ENCODE measurements around the gene USO1. TPM values are rescaled to one million over a fixed set of nuclear protein-coding genes. Genes with fewer than 3 reads are reported as not detected.

The USO1 gene
- total RNA-seq, 1 experiment from 2014 or later = 110 TPM

GRCh38 chr4:75722417-75722816 is 2.0 kb upstream of the USO1 start:
- no peak overlapping the region for H4K91ac ChIP-seq (ENCODE audit: insufficient read length, low read depth, low read length)
- H3K23me2 ChIP-seq (ENCODE audit: insufficient read length, low read depth, low read length, poor library complexity, severe bottlenecking) = no peaks in the 10 kb centered on the region
- H2BK12ac ChIP-seq (ENCODE audit: insufficient read length, low read depth, low read length) = no peak overlapping the region
- H2AFZ ChIP-seq (ENCODE audit: low read length) = no peak overlapping the region
- no peak overlapping the region for H3K56ac ChIP-seq (ENCODE audit: insufficient read length, low read depth, low read length)
- Mint-ChIP-seq H3K36me3 (ENCODE audit: insufficient read depth in 1 of 3, low read depth in 3 of 3) (peaks cover 12 to 27% (median 22%) of the 10 kb centered on the region in 3 experiments), H3K27me3 (ENCODE audit: low read depth) (no peaks in the 10 kb centered on the region), H3K4me3 (peak overlapping the region; percentile 63 to 99), H3K27ac (no peak overlapping the region; a peak in 1 of 7 replicates), H3K4me1 (peaks cover 41 to 44% of the 10 kb centered on the region in 2 experiments), H3K9me3 (no peaks in the 10 kb centered on the region)
- H3K4ac ChIP-seq (ENCODE audit: low read depth, low read length) = no peak overlapping the region
- H4K5ac ChIP-seq (ENCODE audit: insufficient read length, low read depth, low read length) = no peak overlapping the region
- peaks cover 36% of the 10 kb centered on the region for H3K79me2 ChIP-seq (ENCODE audit: insufficient read depth, low read length)
- H2BK5ac ChIP-seq (ENCODE audit: insufficient read length, low read length) = no peak overlapping the region
- H3K27me3 ChIP-seq (ENCODE audit: insufficient read depth, low read length) = no peaks in the 10 kb centered on the region
- H3K4me2 ChIP-seq (ENCODE audit: insufficient read depth, insufficient read length, low read length) = peak overlapping the region; percentile 100
- no peak overlapping the region for H3K9ac ChIP-seq (ENCODE audit: extremely low read depth, insufficient read length, low read length)
- peaks cover 2% of the 10 kb centered on the region; the same call in 1 of the 2 replicates for H3K4me1 ChIP-seq (ENCODE audit: insufficient read depth, low read length)
- DNase-seq = no peak
- H3K79me1 ChIP-seq (ENCODE audit: insufficient read depth, low read depth, low read length, poor library complexity, severe bottlenecking) = no peaks in the 10 kb centered on the region
- no peak overlapping the region for H2BK15ac ChIP-seq (ENCODE audit: low read depth, low read length)
- H3K9me3 ChIP-seq (ENCODE audit: control insufficient read depth, low read depth, low read length) = no peaks in the 10 kb centered on the region
- no peak overlapping the region for H3K18ac ChIP-seq (ENCODE audit: insufficient read length, low read depth, low read length)
- no peak overlapping the region for H2BK20ac ChIP-seq (ENCODE audit: low read depth, low read length, poor library complexity, severe bottlenecking)
- H4K8ac ChIP-seq (replicated peaks; ENCODE audit: insufficient read length, low read depth, low read length) = no peak overlapping the region
- H4K20me1 ChIP-seq (ENCODE audit: control insufficient read depth, insufficient read depth, insufficient read length) = no peaks in the 10 kb centered on the region
- WGBS (ENCODE audit: extremely low coverage, insufficient read length, low lambda C conversion rate) = no CpG with 5 or more reads among the region's 3 CpGs
- no peak overlapping the region for H3K27ac ChIP-seq (ENCODE audit: insufficient read length, low read depth, low read length)
- no peak for TF ChIP-seq CTCF (conservative IDR thresholded peaks at IDR 0.05)
- no peak overlapping the region for H3K14ac ChIP-seq (ENCODE audit: insufficient read depth, low read length)
- H2AK5ac ChIP-seq (ENCODE audit: insufficient read length, low read length) = no peak overlapping the region
- H3T11ph ChIP-seq (ENCODE audit: low read length) = no peak overlapping the region
- H2BK120ac ChIP-seq (ENCODE audit: low read depth, low read length, poor library complexity, severe bottlenecking) = no peak overlapping the region
- H3K23ac ChIP-seq (ENCODE audit: insufficient read length, low read depth, low read length) = no peak overlapping the region

Measured in H9 (cell line).